H1 (cell line): ENCODE results near the gene TYW5. TPM values are rescaled to one million over a fixed set of nuclear protein-coding genes. Genes with fewer than 3 reads are reported as not detected.

Experiments used
- CTCF ChIA-PET: fragments of 300-600 bp; sonication (Branson Sonifier 250); formaldehyde crosslinking; loops from one replicate; lab custom pipeline; 2021; ENCODE audit not compliant: partially characterized antibody; lab: Charles Lee
- POLR2A ChIA-PET: fragments of 300-600 bp; sonication (Branson Sonifier 250); formaldehyde crosslinking; loops from one replicate; lab custom pipeline; 2021; ENCODE audit warnings: inconsistent platforms; ENCODE audit not compliant: partially characterized antibody; lab: Charles Lee
- DNase-seq, 2 experiments: peaks; one replicate each; pipeline versions ENCODE4 v3.0.0 to v3.0.0-alpha.2; 2010 to 2022; ENCODE audit warnings: low spot score in 2 of 2, low read depth in 1 of 2, mixed read lengths in 1 of 2
- FAIRE-seq: peaks from 2 replicates; lab custom pipeline; 2011; peaks lifted over from hg19 to GRCh38; lab: Jason Lieb, UNC
- H2AFZ ChIP-seq: 2 replicates; pipeline ENCODE4 v1.8.1; 2012; ENCODE audit warnings: low read length, inconsistent platforms
- H2AK5ac ChIP-seq: 2 replicates; pipeline ENCODE4 v1.6.1; 2013; ENCODE audit warnings: low read depth, low read length
- H2BK120ac ChIP-seq: replicated peaks from 2 replicates; pipeline ENCODE3; 2013; ENCODE audit warnings: low read depth, low read length, inconsistent platforms
- H2BK12ac ChIP-seq: 2 replicates; pipeline ENCODE4 v1.6.1; 2013; ENCODE audit warnings: low read depth, low read length
- H2BK15ac ChIP-seq: 2 replicates; pipeline ENCODE4 v1.6.1; 2013; ENCODE audit warnings: low read length
- H2BK20ac ChIP-seq: 2 replicates; pipeline ENCODE4 v1.6.1; 2013; ENCODE audit warnings: low read length
- H2BK5ac ChIP-seq: 2 replicates; pipeline ENCODE4 v1.6.1; 2013; ENCODE audit warnings: low read depth, low read length
- H3K14ac ChIP-seq: 2 replicates; pipeline ENCODE4 v1.6.1; 2013; ENCODE audit warnings: inconsistent platforms; ENCODE audit not compliant: insufficient read length
- H3K18ac ChIP-seq: 2 replicates; pipeline ENCODE4 v1.6.1; 2013; ENCODE audit warnings: low read length; ENCODE audit errors: extremely low read depth
- H3K23ac ChIP-seq: 2 replicates; pipeline ENCODE4 v1.6.1; 2013; ENCODE audit warnings: inconsistent platforms; ENCODE audit not compliant: insufficient read length
- H3K23me2 ChIP-seq: 2 replicates; pipeline ENCODE4 v1.6.1; 2013; ENCODE audit warnings: low read depth, low read length
- H3K27ac ChIP-seq: 2 replicates; pipeline ENCODE4 v1.6.1; 2011; ENCODE audit warnings: low read depth, low read length, inconsistent platforms
- H3K27me3 ChIP-seq, 4 experiments: replicated peaks in 1 of 4; 1 replicate in 1 of 4; 2 replicates in 3 of 4; pipeline versions ENCODE4 v1.6.1 to v1.8.1; 2011 to 2013; ENCODE audit warnings: low read length in 3 of 4, mild to moderate bottlenecking in 3 of 4, inconsistent platforms in 2 of 4, mixed read lengths in 2 of 4, moderate library complexity in 1 of 4; ENCODE audit not compliant: control insufficient read depth in 3 of 4, insufficient read depth in 3 of 4; ENCODE audit errors: extremely low read depth in 1 of 4
- H3K36me3 ChIP-seq, 4 experiments: 2 replicates each; pipeline versions ENCODE4 v1.6.1 to v1.8.1; 2011 to 2013; ENCODE audit warnings: mild to moderate bottlenecking in 4 of 4, low read length in 3 of 4, moderate library complexity in 2 of 4, control low read depth in 1 of 4, inconsistent platforms in 1 of 4; ENCODE audit not compliant: insufficient read depth in 4 of 4, control insufficient read depth in 2 of 4
- H3K4ac ChIP-seq: replicated peaks from 2 replicates; pipeline ENCODE3; 2013; ENCODE audit warnings: low read length, low read depth, mixed read lengths, inconsistent platforms; ENCODE audit not compliant: insufficient read length
- H3K4me1 ChIP-seq, 4 experiments: replicated peaks in 1 of 4; 1 replicate in 1 of 4; 2 replicates in 3 of 4; pipeline versions ENCODE4 v1.6.1 to v1.8.1; 2011 to 2013; ENCODE audit warnings: low read length in 3 of 4, inconsistent platforms in 2 of 4, mixed read lengths in 1 of 4; ENCODE audit not compliant: insufficient read depth in 4 of 4, control insufficient read depth in 3 of 4
- H3K4me2 ChIP-seq, 2 experiments: 2 replicates each; pipeline versions ENCODE4 v1.6.1 to v1.8.1; 2011 to 2013; ENCODE audit warnings: low read depth in 2 of 2, low read length in 2 of 2, control low read depth in 1 of 2, inconsistent platforms in 1 of 2, mild to moderate bottlenecking in 1 of 2; ENCODE audit not compliant: insufficient read depth in 1 of 2
- H3K4me3 ChIP-seq, 4 experiments: fragments of 200-600, 300-600 bp in 1 of 4; sonication (generic), shearing (Covaris generic), sonication (Bioruptor Twin) in 1 of 4; 2 replicates each; pipeline versions ENCODE4 v1.5.1 to v1.8.1; 2011 to 2016; ENCODE audit warnings: low read length in 4 of 4, low read depth in 3 of 4, control low read depth in 2 of 4, inconsistent platforms in 2 of 4, mild to moderate bottlenecking in 2 of 4, mixed read lengths in 1 of 4, moderate library complexity in 1 of 4; ENCODE audit not compliant: insufficient read depth in 2 of 4; ENCODE audit errors: extremely low read depth in 1 of 4
- H3K56ac ChIP-seq: replicated peaks from 2 replicates; pipeline ENCODE3; 2013; ENCODE audit warnings: low read depth, mild to moderate bottlenecking, mixed read lengths, low read length, inconsistent platforms; ENCODE audit not compliant: insufficient read length
- H3K79me1 ChIP-seq: 2 replicates; pipeline ENCODE4 v1.6.1; 2013; ENCODE audit warnings: low read depth, low read length, control low read depth
- H3K79me2 ChIP-seq, 2 experiments: 2 replicates each; pipeline versions ENCODE4 v1.6.1 to v1.8.1; 2012 to 2013; ENCODE audit warnings: low read length in 2 of 2, mild to moderate bottlenecking in 2 of 2, inconsistent platforms in 1 of 2; ENCODE audit not compliant: insufficient read depth in 2 of 2, control insufficient read depth in 1 of 2
- H3K9ac ChIP-seq, 4 experiments: replicated peaks in 1 of 4; 1 replicate in 1 of 4; 2 replicates in 3 of 4; pipeline versions ENCODE4 v1.6.1 to v1.8.1; 2011 to 2013; ENCODE audit warnings: low read depth in 3 of 4, low read length in 3 of 4, control low read depth in 2 of 4, mild to moderate bottlenecking in 2 of 4, moderate library complexity in 2 of 4, inconsistent platforms in 1 of 4; ENCODE audit errors: extremely low read depth in 1 of 4
- H3K9me3 ChIP-seq, 2 experiments: 2 replicates each; pipeline versions ENCODE4 v1.6.1 to v1.8.1; 2012 to 2013; ENCODE audit warnings: mild to moderate bottlenecking in 2 of 2, moderate library complexity in 2 of 2, control low read depth in 1 of 2, inconsistent platforms in 1 of 2, low read depth in 1 of 2, low read length in 1 of 2, mixed read lengths in 1 of 2; ENCODE audit not compliant: insufficient read depth in 2 of 2
- H4K20me1 ChIP-seq, 2 experiments: replicated peaks in 1 of 2; 2 replicates each; pipeline versions ENCODE3 to v1.8.1; 2011 to 2013; ENCODE audit warnings: inconsistent platforms in 2 of 2, low read length in 2 of 2, mild to moderate bottlenecking in 1 of 2; ENCODE audit not compliant: insufficient read depth in 2 of 2, control insufficient read depth in 1 of 2
- H4K5ac ChIP-seq: 2 replicates; pipeline ENCODE4 v1.6.1; 2013; ENCODE audit warnings: low read length, low read depth, mixed read lengths, inconsistent platforms; ENCODE audit not compliant: insufficient read length
- H4K8ac ChIP-seq: 2 replicates; pipeline ENCODE4 v1.8.0; 2013; ENCODE audit warnings: mild to moderate bottlenecking, moderate library complexity, low read length, inconsistent platforms; ENCODE audit not compliant: insufficient read depth; ENCODE audit errors: extremely low read depth
- H4K91ac ChIP-seq: replicated peaks from 2 replicates; pipeline ENCODE3; 2013; ENCODE audit warnings: low read length, mixed read lengths, inconsistent platforms; ENCODE audit not compliant: insufficient read length
- BRCA1 ChIP-seq: IDR thresholded peaks from 2 replicates; pipeline ENCODE4 v1.6.1; 2012; ENCODE audit warnings: low read depth, low read length, improper control_type of control experiment
- CHD2 ChIP-seq: IDR thresholded peaks from 2 replicates; pipeline ENCODE4 v1.6.1; 2012; ENCODE audit warnings: low read length, improper control_type of control experiment
- EP300 ChIP-seq, 2 experiments: IDR thresholded peaks; 1 replicate in 1 of 2; 2 replicates in 1 of 2; pipeline ENCODE4 v1.6.1; 2011 to 2012; ENCODE audit warnings: low read depth in 2 of 2, low read length in 2 of 2, mild to moderate bottlenecking in 2 of 2, borderline replicate concordance in 1 of 2, inconsistent platforms in 1 of 2, moderate library complexity in 1 of 2
- JUND ChIP-seq: IDR thresholded peaks from 2 replicates; pipeline ENCODE4 v1.6.1; 2011; ENCODE audit warnings: mild to moderate bottlenecking, improper control_type of control experiment, low read length
- NANOG ChIP-seq: IDR thresholded peaks from 2 replicates; pipeline ENCODE4 v1.6.1; 2011; ENCODE audit warnings: low read length, low read depth, mild to moderate bottlenecking, inconsistent platforms; ENCODE audit not compliant: insufficient read depth, poor library complexity, severe bottlenecking
- NRF1 ChIP-seq: IDR thresholded peaks from 2 replicates; pipeline ENCODE4 v1.6.1; 2011; ENCODE audit warnings: mild to moderate bottlenecking, low read depth, low read length, improper control_type of control experiment
- RAD21 ChIP-seq, 2 experiments: IDR thresholded peaks in 1 of 2; conservative IDR thresholded peaks in 1 of 2; 2 replicates each; pipeline ENCODE4 v1.6.1; 2011; ENCODE audit warnings: low read depth in 2 of 2, low read length in 2 of 2, improper control_type of control experiment in 1 of 2, inconsistent platforms in 1 of 2, mild to moderate bottlenecking in 1 of 2, moderate library complexity in 1 of 2
- RXRA ChIP-seq: IDR thresholded peaks from 2 replicates; pipeline ENCODE4 v1.6.1; 2011; ENCODE audit warnings: low read depth, mild to moderate bottlenecking, low read length, moderate library complexity; ENCODE audit not compliant: insufficient read depth
- SP1 ChIP-seq: IDR thresholded peaks from 2 replicates; pipeline ENCODE4 v1.6.1; 2011; ENCODE audit warnings: low read depth, low read length
- TEAD4 ChIP-seq: IDR thresholded peaks from 2 replicates; pipeline ENCODE4 v1.6.1; 2012; ENCODE audit warnings: low read depth, low read length, inconsistent platforms, mixed read lengths
- ZNF274 ChIP-seq: IDR thresholded peaks from 2 replicates; pipeline ENCODE4 v1.7.0; 2012; ENCODE audit warnings: low read length, borderline replicate concordance; ENCODE audit errors: extremely low read depth
- WGBS, 2 experiments: shearing (Covaris generic) in 1 of 2; methylation state at CpG; one replicate each; pipeline versions ENCODE4 v1.1.6 to v1.1.7; 2013 to 2015; ENCODE audit warnings: low lambda C conversion rate in 2 of 2, mixed read lengths in 2 of 2, inconsistent platforms in 1 of 2, low coverage in 1 of 2, missing lambda C conversion rate in 1 of 2; ENCODE audit not compliant: insufficient replicate concordance in 2 of 2, insufficient coverage in 1 of 2, insufficient read length in 1 of 2; ENCODE audit errors: extremely low coverage in 1 of 2, missing lambda C conversion rate in 1 of 2; 5-methylcytosine and 5-hydroxymethylcytosine counted together
- polyA plus RNA-seq, 7 experiments: library from polyadenylated mRNA; depleted of rRNA in 3 of 7; stranded (reverse) in 5 of 7; unstranded in 2 of 7; fragments of >200 nt in 5 of 7; fragments of 200-250 nt in 2 of 7; gene quantifications; 1 replicate in 5 of 7; 2 replicates in 1 of 7; 4 replicates in 1 of 7; pipeline versions ENCODE4 v1.2.1 to v1.2.3, GENCODE V29; 2011 to 2013; ENCODE audit warnings: missing spikeins in 2 of 7, mixed read lengths in 2 of 7
- total RNA-seq: library from RNA; stranded (reverse); fragmentation: NEBNext Ultra II Directional; extraction: Animal tissue kit (Norgen Biotek cat#: 25700); gene quantifications from 2 replicates; pipeline ENCODE4 v1.2.1, GENCODE V29; 2021

The TYW5 gene
- total and polyA plus RNA-seq, 2 of the 8 experiments (the other 6 are each of a cell fraction or from before 2014, with no cell fraction given) = 5.4 to 11.3 TPM

DNA sequence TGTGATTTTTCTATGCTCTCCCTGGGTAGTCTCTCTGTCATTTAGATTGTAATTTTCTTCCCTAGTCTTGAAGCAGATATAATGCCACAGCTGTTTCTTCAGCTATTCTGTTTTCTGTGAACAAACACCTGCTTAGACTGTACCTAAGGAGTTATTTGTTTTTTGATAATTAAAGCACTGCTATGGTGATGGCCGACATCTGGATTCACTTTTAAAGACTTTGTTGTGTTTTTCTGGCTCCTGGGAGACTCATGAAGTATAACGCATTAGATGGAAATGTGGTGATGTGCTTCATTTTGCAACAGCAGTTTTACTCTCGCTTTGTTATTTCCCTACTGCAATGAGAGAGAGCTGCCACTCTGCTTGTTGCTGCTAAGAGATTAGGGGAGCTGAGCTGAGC, 59.9 kb downstream of the TYW5 start:
- H2AK5ac ChIP-seq = no peak overlapping the region
- H3K4me2 ChIP-seq = no peak overlapping the region
- H3K4me1 ChIP-seq = no peaks in the 10 kb centered on the region
- H3K14ac ChIP-seq = no peak overlapping the region
- H3K4ac ChIP-seq = no peak overlapping the region
- no peak overlapping the region for H3K4me3 ChIP-seq
- TF ChIP-seq JUND (no peak), ZNF274 (no peak), EP300 (IDR thresholded peaks at IDR 0.05; ENCODE audit: borderline replicate concordance in 1 of 2, low read depth in 2 of 2, low read length in 2 of 2) (no peak), BRCA1 (no peak), NRF1 (no peak), RAD21 (IDR thresholded peaks at IDR 0.05 in 1 of 2, conservative IDR thresholded peaks at IDR 0.05 in 1 of 2; ENCODE audit: low read depth in 2 of 2, low read length in 2 of 2) (no peak), NANOG (no peak), TEAD4 (no peak), RXRA (no peak), CHD2 (no peak), SP1 (no peak)
- CTCF ChIA-PET = no interaction called here
- H3K79me1 ChIP-seq = no peaks in the 10 kb centered on the region
- no peak overlapping the region for H2BK15ac ChIP-seq
- H3K18ac ChIP-seq = no peak overlapping the region
- no peak overlapping the region for H2BK12ac ChIP-seq
- WGBS, 2 experiments = 87% methylated on average over 3 of the region's 3 CpGs; no CpG with 5 or more reads in 1 of the 2 experiments
- H3K9ac ChIP-seq = no peak overlapping the region
- no peak overlapping the region for H2BK5ac ChIP-seq
- no peak overlapping the region for H4K5ac ChIP-seq
- 0 out of 2 replicates have a peak overlapping the region, but pooled peaks have one; percentile 39 for H2AFZ ChIP-seq
- no peaks in the 10 kb centered on the region for H3K23me2 ChIP-seq
- H4K20me1 ChIP-seq = no peaks in the 10 kb centered on the region
- H2BK120ac ChIP-seq = no peak overlapping the region
- FAIRE-seq (no peak), DNase-seq (no peak)
- no peaks in the 10 kb centered on the region for H3K9me3 ChIP-seq
- H3K27ac ChIP-seq = no peak overlapping the region
- H4K8ac ChIP-seq = no peak overlapping the region
- POLR2A ChIA-PET = interaction anchor here (0.8 to 1.3 kb wide), 2 partner anchors 16 to 76 kb away, joined by 3 to 5 read pairs; partner anchors contain the start of gene C2orf69
- no peak overlapping the region for H3K56ac ChIP-seq
- no peak overlapping the region for H3K23ac ChIP-seq
- H2BK20ac ChIP-seq = no peak overlapping the region
- no peaks in the 10 kb centered on the region for H3K36me3 ChIP-seq
- no peaks in the 10 kb centered on the region for H3K27me3 ChIP-seq
- no peak overlapping the region for H4K91ac ChIP-seq
- no peaks in the 10 kb centered on the region for H3K79me2 ChIP-seq
